Stomach (tissue), 9 donors: ENCODE results near the gene SBF2. TPM values are rescaled to one million over a fixed set of nuclear protein-coding genes. Genes with fewer than 3 reads are reported as not detected.

Experiments
- DNase-seq, 2 donors: peaks; one replicate each; pipeline versions ENCODE4 v3.0.0 to v3.0.0-alpha.2; 2013 to 2019
- H3K27ac ChIP-seq, 5 donors: fragments of 200-600 bp in 4 of 5; sonication (generic) in 4 of 5; one replicate each; pipeline ENCODE4 v1.5.1; 2013 to 2019; ENCODE audit warnings: mild to moderate bottlenecking in 1 of 5, moderate library complexity in 1 of 5
- H3K27me3 ChIP-seq, 3 donors: fragments of 200-600 bp; sonication (generic); one replicate each; pipeline ENCODE4 v1.5.1; 2017 to 2019; ENCODE audit warnings: mixed run types in 1 of 3
- H3K36me3 ChIP-seq, 4 donors: fragments of 200-600 bp; sonication (generic); 1 replicate in 3 of 4; 2 replicates in 1 of 4; pipeline ENCODE4 v1.5.1; 2016 to 2019
- H3K4me1 ChIP-seq, 4 donors: fragments of 200-600 bp; sonication (generic); one replicate each; pipeline ENCODE4 v1.5.1; 2016 to 2019
- H3K4me3 ChIP-seq, 4 donors: fragments of 200-600 bp; sonication (generic) in 3 of 4; one replicate each; pipeline ENCODE4 v1.5.1; 2016 to 2019; ENCODE audit warnings: mild to moderate bottlenecking in 1 of 4
- H3K9me3 ChIP-seq, 4 donors: fragments of 200-600 bp; sonication (generic); one replicate each; pipeline ENCODE4 v1.5.1; 2016 to 2019
- CTCF ChIP-seq, 7 experiments: fragments of 450-650 bp in 4 of 7; fragments of 200-600 bp in 3 of 7; sonication (generic) in 3 of 7; IDR thresholded peaks; one replicate each; pipeline ENCODE4 v1.5.1; 2016 to 2019; ENCODE audit warnings: antibody characterized with exemption in 7 of 7, control low read depth in 2 of 7, mild to moderate bottlenecking in 1 of 7
- EP300 ChIP-seq: sonication (generic); formaldehyde crosslinking; IDR thresholded peaks from one replicate; pipeline ENCODE4 v1.6.1; 2017; ENCODE audit warnings: antibody characterized with exemption
- POLR2A ChIP-seq, 4 donors: fragments of 450-650 bp; IDR thresholded peaks; one replicate each; pipeline ENCODE4 v1.6.1; 2016; ENCODE audit warnings: antibody characterized with exemption in 4 of 4, control low read depth in 2 of 4, mild to moderate bottlenecking in 1 of 4, moderate library complexity in 1 of 4
- POLR2AphosphoS5 ChIP-seq, 3 donors: sonication (generic); formaldehyde crosslinking; IDR thresholded peaks; one replicate each; pipeline ENCODE4 v1.6.1; 2016; ENCODE audit warnings: antibody characterized with exemption in 3 of 3
- WGBS, 5 donors: extraction: QIAGEN DNeasy Blood & Tissue Kit in 3 of 5; methylation state at CpG; one replicate each; pipeline versions ENCODE4 v1.1.5 to v1.1.7; 2013 to 2018; 5-methylcytosine and 5-hydroxymethylcytosine counted together
- intact Hi-C: fragments of 100-400 bp; cut with DNase I; formaldehyde crosslinking; loops from one replicate; pipeline ENCODE4 v1.15.1; 2023; ENCODE audit warnings: low total_unique reads
- polyA plus RNA-seq, 3 donors: library from polyadenylated mRNA; stranded (reverse); fragments of 200-250 nt; gene quantifications; one replicate each; pipeline ENCODE4 v1.2.3, GENCODE V29; 2013
- total RNA-seq, 5 donors: library from RNA; depleted of rRNA; stranded (reverse); fragments of >200 nt; gene quantifications; one replicate each; pipeline versions ENCODE4 v1.1.0 to v1.2.3, GENCODE V29; 2014 to 2016
- donor health status: healthy with polysubstance abuse.
- donor health status: Bipolar disorder and iron deficiency.
- donor health status: healthy.

Gene SBF2
- total and polyA plus RNA-seq, 8 donors = 8.6 to 260 (median 37.2) TPM

GRCh38 chr11:10285148-10285802 lies 8.7 kb downstream of the SBF2 start:
- H3K27ac ChIP-seq = peak overlapping the region in 3 of 5 donors; percentile 59 to 73 (median 63)

GRCh38 chr11:10283991-10284390 lies 10.0 kb downstream of the SBF2 start:
- H3K4me3 ChIP-seq = no peak overlapping the region
- no peak overlapping the region for H3K27ac ChIP-seq
- intact Hi-C loops = no loop called here
- H3K27me3 ChIP-seq = no peaks in the 10 kb centered on the region
- no peak for DNase-seq
- H3K4me1 ChIP-seq = peaks cover 0 to 70% (median 33%) of the 10 kb centered on the region in 4 donors
- TF ChIP-seq CTCF (IDR thresholded peaks at IDR 0.05) (no peak), POLR2AphosphoS5 (IDR thresholded peaks at IDR 0.05) (no peak), POLR2A (IDR thresholded peaks at IDR 0.05) (no peak), EP300 (no peak)
- H3K36me3 ChIP-seq = peaks cover 0 to 9% (median 0%) of the 10 kb centered on the region in 4 donors
- 77 to 93% (median 88%) methylated on average over 1 of the region's 1 CpG for WGBS, 5 donors
- no peaks in the 10 kb centered on the region for H3K9me3 ChIP-seq

More at GRCh38 chr11:10285148-10285802, 8.7 kb downstream of the SBF2 start:
- Histone ChIP-seq H3K4me3 (no peak overlapping the region), H3K36me3 (peaks cover 0 to 15% (median 0%) of the 10 kb centered on the region in 4 donors), H3K27me3 (no peaks in the 10 kb centered on the region), H3K9me3 (no peaks in the 10 kb centered on the region), H3K4me1 (peaks cover 0 to 83% (median 45%) of the 10 kb centered on the region in 4 donors)
- intact Hi-C loops = no loop called here
- no peak for DNase-seq
- TF ChIP-seq EP300 (no peak), POLR2A (IDR thresholded peaks at IDR 0.05) (no peak)
- 76 to 86% (median 84%) methylated on average over 4 of the region's 4 CpGs for WGBS, 5 donors

DNA sequence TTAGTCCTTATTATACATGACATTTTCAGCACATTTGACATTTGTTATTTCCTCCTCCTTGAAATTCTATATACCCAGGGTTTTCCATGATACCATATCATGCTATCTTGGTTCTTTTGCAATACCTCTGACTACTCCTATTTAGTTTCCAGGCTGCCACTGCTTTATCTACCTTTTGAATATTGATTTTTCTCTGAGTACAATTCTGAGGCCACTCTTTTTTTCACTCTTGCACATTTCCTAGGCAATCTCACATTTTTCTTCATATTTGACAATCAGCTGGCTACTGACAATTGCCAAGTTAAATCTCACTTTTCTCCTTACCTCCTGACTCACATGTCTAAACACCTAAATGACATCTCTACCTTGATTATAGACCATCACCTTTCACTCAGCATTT lies 11.9 kb downstream of the SBF2 start:
- H3K4me3 ChIP-seq = no peak overlapping the region
- no peaks in the 10 kb centered on the region for H3K9me3 ChIP-seq
- peaks cover 0 to 52% (median 18%) of the 10 kb centered on the region in 4 donors for H3K4me1 ChIP-seq
- TF ChIP-seq CTCF (IDR thresholded peaks at IDR 0.05) = no peak
- TF ChIP-seq POLR2AphosphoS5 (IDR thresholded peaks at IDR 0.05) = peak in 1 of 3 donors; percentile 33
- no peak for TF ChIP-seq POLR2A (IDR thresholded peaks at IDR 0.05)
- intact Hi-C loops = no loop called here
- no peaks in the 10 kb centered on the region for H3K27me3 ChIP-seq
- DNase-seq = peak in 1 of 2 donors; percentile 59
- H3K27ac ChIP-seq = peak overlapping the region in 3 of 5 donors; percentile 21 to 48 (median 33)
- no peaks in the 10 kb centered on the region for H3K36me3 ChIP-seq

- no peak for DNase-seq
- no peaks in the 10 kb centered on the region for H3K27me3 ChIP-seq
- H3K4me3 ChIP-seq = no peak overlapping the region
- intact Hi-C loops = no loop called here
- no peaks in the 10 kb centered on the region for H3K36me3 ChIP-seq
- H3K27ac ChIP-seq = no peak overlapping the region
- no peak for TF ChIP-seq CTCF (IDR thresholded peaks at IDR 0.05)
- H3K4me1 ChIP-seq = peaks cover 4 to 27% (median 15%) of the 10 kb centered on the region in 4 donors
- no peaks in the 10 kb centered on the region for H3K9me3 ChIP-seq
Measured at GRCh38 chr11:10275714-10276113, 18.3 kb downstream of the SBF2 start.

GRCh38 chr11:10274726-10275125 lies 19.3 kb downstream of the SBF2 start:
- intact Hi-C loops = no loop called here
- Histone ChIP-seq H3K27me3 (no peaks in the 10 kb centered on the region), H3K4me1 (peaks cover 4 to 27% (median 13%) of the 10 kb centered on the region in 4 donors), H3K4me3 (no peak overlapping the region), H3K9me3 (no peaks in the 10 kb centered on the region), H3K27ac (no peak overlapping the region), H3K36me3 (no peaks in the 10 kb centered on the region)
- TF ChIP-seq CTCF (IDR thresholded peaks at IDR 0.05) (no peak), POLR2AphosphoS5 (IDR thresholded peaks at IDR 0.05) (no peak), EP300 (no peak)
- 63 to 79% (median 70%) methylated on average over 1 of the region's 1 CpG for WGBS, 5 donors
- DNase-seq = no peak
